Endothelial cell of umbilical vein (primary cell): Measurements from ENCODE around the gene SLC25A18. TPM values are rescaled to one million over a fixed set of nuclear protein-coding genes. Genes with fewer than 3 reads are reported as not detected.

Experiments
- BruUV-seq: library from RNA; stranded (reverse); fragments of 400-500 nt; replicated peaks from 2 replicates; lab custom pipeline; 2021; lab: Mats Ljungman, UMichigan
- CTCF ChIA-PET: fragments of 300-600, 350-600 bp; sonication (Branson Sonifier 250); formaldehyde crosslinking; loops from one replicate; lab custom pipeline; 2021; ENCODE audit warnings: antibody characterized with exemption, inconsistent platforms; lab: Charles Lee
- POLR2A ChIA-PET: fragments of 300-600, 350-600 bp; sonication (Branson Sonifier 250); formaldehyde crosslinking; loops from one replicate; lab custom pipeline; 2021; ENCODE audit warnings: antibody characterized with exemption, inconsistent platforms; lab: Charles Lee
- DNase-seq: peaks from one replicate; pipeline ENCODE4 v3.0.0-alpha.2; 2011; ENCODE audit warnings: low read depth, low spot score
- FAIRE-seq: peaks from 2 replicates; lab custom pipeline; 2011; peaks lifted over from hg19 to GRCh38; lab: Jason Lieb, UNC
- H2AFZ ChIP-seq: 2 replicates; pipeline ENCODE4 v1.6.0; 2012; ENCODE audit warnings: low read depth, low read length, control low read depth, inconsistent platforms
- H3K27ac ChIP-seq: 2 replicates; pipeline ENCODE4 v1.5.1; 2011; ENCODE audit warnings: low read depth, mild to moderate bottlenecking, control low read depth, low read length, moderate library complexity; ENCODE audit not compliant: insufficient read depth
- H3K27me3 ChIP-seq, 2 experiments: 2 replicates each; pipeline versions ENCODE4 v1.6.0 to v1.6.1; 2011; ENCODE audit warnings: low read length in 2 of 2, mixed read lengths in 1 of 2; ENCODE audit not compliant: control insufficient read depth in 2 of 2, insufficient read depth in 2 of 2
- H3K36me3 ChIP-seq, 2 experiments: 2 replicates in 1 of 2; 3 replicates in 1 of 2; pipeline ENCODE4 v1.5.1; 2011; ENCODE audit warnings: low read length in 2 of 2, mild to moderate bottlenecking in 1 of 2, moderate library complexity in 1 of 2; ENCODE audit not compliant: control insufficient read depth in 2 of 2, insufficient read depth in 2 of 2; ENCODE audit errors: extremely low read depth in 1 of 2
- H3K4me1 ChIP-seq: 3 replicates; pipeline ENCODE4 v1.5.1; 2011; ENCODE audit warnings: mild to moderate bottlenecking, low read length; ENCODE audit not compliant: control insufficient read depth, insufficient read depth; ENCODE audit errors: extremely low read depth
- H3K4me2 ChIP-seq: 2 replicates; pipeline ENCODE4 v1.6.1; 2011; ENCODE audit warnings: low read length, control low read depth, mixed read lengths; ENCODE audit not compliant: insufficient read depth
- H3K4me3 ChIP-seq, 3 experiments: fragments of 200-600 bp in 1 of 3; sonication (generic), shearing (Covaris generic) in 1 of 3; replicated peaks in 1 of 3; 2 replicates each; pipeline ENCODE4 v1.5.1; 2011 to 2016; ENCODE audit warnings: control low read depth in 3 of 3, low read length in 3 of 3, mild to moderate bottlenecking in 2 of 3, inconsistent platforms in 1 of 3, low read depth in 1 of 3, moderate library complexity in 1 of 3; ENCODE audit not compliant: insufficient read depth in 1 of 3
- H3K79me2 ChIP-seq: 2 replicates; pipeline ENCODE4 v1.6.0; 2012; ENCODE audit warnings: low read length, inconsistent platforms; ENCODE audit not compliant: control insufficient read depth, insufficient read depth
- H3K9ac ChIP-seq: replicated peaks from 2 replicates; pipeline ENCODE3; 2011; ENCODE audit warnings: low read length, control low read depth; ENCODE audit not compliant: insufficient read depth; ENCODE audit errors: extremely low read depth
- H3K9me1 ChIP-seq: replicated peaks from 3 replicates; pipeline ENCODE4 v1.6.0; 2011; ENCODE audit warnings: mild to moderate bottlenecking, low read length; ENCODE audit not compliant: control insufficient read depth, insufficient read depth; ENCODE audit errors: extremely low read depth
- H3K9me3 ChIP-seq: replicated peaks from 2 replicates; pipeline ENCODE4 v1.5.1; 2012; ENCODE audit warnings: low read length, inconsistent platforms; ENCODE audit not compliant: control insufficient read depth, insufficient read depth
- H4K20me1 ChIP-seq: replicated peaks from 2 replicates; pipeline ENCODE3; 2011; ENCODE audit warnings: mild to moderate bottlenecking, low read length; ENCODE audit not compliant: control insufficient read depth, insufficient read depth; ENCODE audit errors: extremely low read depth
- EZH2 ChIP-seq: IDR thresholded peaks from 2 replicates; pipeline ENCODE4 v1.6.1; 2012; ENCODE audit warnings: borderline replicate concordance, low read depth, mild to moderate bottlenecking, moderate library complexity, low read length, inconsistent platforms; ENCODE audit not compliant: severe bottlenecking
- FOS ChIP-seq: IDR thresholded peaks from 2 replicates; pipeline ENCODE4 v1.6.1; 2011; ENCODE audit warnings: mild to moderate bottlenecking, low read length, moderate library complexity, borderline replicate concordance; ENCODE audit not compliant: insufficient read depth
- GATA2 ChIP-seq: IDR thresholded peaks from 2 replicates; pipeline ENCODE4 v1.7.0; 2011; ENCODE audit warnings: low read depth, mild to moderate bottlenecking, moderate library complexity, mixed read lengths, low read length; ENCODE audit not compliant: insufficient read length, insufficient read depth
- JUN ChIP-seq: IDR thresholded peaks from 2 replicates; pipeline ENCODE4 v1.6.1; 2011; ENCODE audit warnings: borderline replicate concordance, low read depth; ENCODE audit not compliant: insufficient read length, insufficient read depth
- MYC ChIP-seq: IDR thresholded peaks from one replicate; pipeline ENCODE4 v1.6.1; 2011; ENCODE audit warnings: mild to moderate bottlenecking, low read depth, low read length
- POLR2A ChIP-seq: IDR thresholded peaks from 2 replicates; pipeline ENCODE4 v1.6.1; 2012; ENCODE audit warnings: low read depth, mild to moderate bottlenecking, control low read depth, low read length
- POLR2AphosphoS5 ChIP-seq: IDR thresholded peaks from 2 replicates; pipeline ENCODE4 v1.6.1; 2012; ENCODE audit warnings: low read depth, mild to moderate bottlenecking, control low read depth, low read length, moderate library complexity; ENCODE audit not compliant: insufficient read depth
- dilution Hi-C: fragments of 300-500 bp; cut with MboI; formaldehyde crosslinking; loops from one replicate; pipeline ENCODE4 v1.15.0; 2019; ENCODE audit warnings: low sequenced_read_pairs; ENCODE audit not compliant: extremely low pct_ligation_motif_present
- intact Hi-C: fragments of 100-400 bp; cut with micrococcal nuclease; formaldehyde crosslinking; loops from one replicate; pipeline ENCODE4 v1.10.0; 2022
- polyA plus RNA-seq, 4 experiments: library from polyadenylated mRNA; depleted of rRNA in 3 of 4; stranded (reverse) in 3 of 4; unstranded in 1 of 4; fragments of >200 nt; gene quantifications; 2 replicates each; pipeline versions ENCODE4 v1.2.1 to v1.2.3, GENCODE V29; 2011 to 2012; ENCODE audit warnings: missing spikeins in 1 of 4
- total RNA-seq: library from RNA; stranded (reverse); gene quantifications from 2 replicates; pipeline ENCODE4 v1.2.3, GENCODE V29; 2021
- TF ChIP-seq, protein P1 (sequence below): IDR thresholded peaks from 2 replicates; pipeline ENCODE4 v1.6.1; 2011; ENCODE audit not compliant: insufficient read depth, insufficient read length
- TF ChIP-seq, protein P2 (sequence below), 2 donors: IDR thresholded peaks; 1 replicate in 1 of 2; 2 replicates in 1 of 2; pipeline ENCODE4 v1.5.1; 2011; ENCODE audit warnings: low read length in 2 of 2, mild to moderate bottlenecking in 2 of 2, moderate library complexity in 2 of 2, control low read depth in 1 of 2, inconsistent platforms in 1 of 2, low read depth in 1 of 2; ENCODE audit not compliant: insufficient read depth in 1 of 2; ENCODE audit errors: extremely low read depth in 1 of 2

The SLC25A18 gene
- total and polyA plus RNA-seq, 2 donors (not counting 3 experiments of a cell fraction or from before 2014, with no cell fraction given) = not detected

DNA sequence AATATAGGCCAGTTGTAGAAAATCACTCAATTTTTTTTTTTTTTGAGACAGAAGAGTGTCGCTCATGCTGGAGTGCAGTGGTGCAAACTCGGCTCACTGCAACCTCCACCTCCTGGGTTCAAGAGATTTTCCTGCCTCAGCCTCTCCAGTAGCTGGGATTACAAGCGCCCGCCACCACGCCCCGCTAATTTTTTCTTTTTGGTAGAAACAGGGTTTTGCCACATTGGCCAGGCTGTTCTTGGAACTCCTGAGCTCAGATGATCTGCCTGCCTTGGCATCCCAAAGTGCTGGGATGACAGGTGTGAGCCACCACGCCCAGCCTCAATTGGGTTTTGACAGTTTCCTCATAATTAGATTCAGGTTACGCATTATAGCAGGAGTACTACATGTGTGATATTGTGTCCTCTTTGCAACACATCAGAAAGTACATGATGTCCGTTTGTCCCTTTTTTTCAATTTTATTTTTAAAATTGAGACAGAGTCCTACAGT is 67.8 kb downstream of the SLC25A18 start:
- Histone ChIP-seq H3K9ac (no peak overlapping the region), H3K4me1 (peaks cover 8% of the 10 kb centered on the region), H3K36me3 (no peaks in the 10 kb centered on the region), H3K4me2 (no peak overlapping the region), H3K4me3 (no peak overlapping the region), H4K20me1 (no peaks in the 10 kb centered on the region), H3K9me3 (no peaks in the 10 kb centered on the region), H3K9me1 (no peaks in the 10 kb centered on the region), H3K27ac (no peak overlapping the region), H3K79me2 (peaks cover 20% of the 10 kb centered on the region), H2AFZ (no peak overlapping the region), H3K27me3 (no peaks in the 10 kb centered on the region)
- TF ChIP-seq GATA2 = no peak
- TF ChIP-seq POLR2A = no peak
- TF ChIP-seq FOS = no peak
- TF ChIP-seq, protein P1, sequence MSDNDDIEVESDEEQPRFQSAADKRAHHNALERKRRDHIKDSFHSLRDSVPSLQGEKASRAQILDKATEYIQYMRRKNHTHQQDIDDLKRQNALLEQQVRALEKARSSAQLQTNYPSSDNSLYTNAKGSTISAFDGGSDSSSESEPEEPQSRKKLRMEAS = no peak
- no peak for TF ChIP-seq POLR2AphosphoS5
- TF ChIP-seq MYC = no peak
- TF ChIP-seq, protein P2, sequence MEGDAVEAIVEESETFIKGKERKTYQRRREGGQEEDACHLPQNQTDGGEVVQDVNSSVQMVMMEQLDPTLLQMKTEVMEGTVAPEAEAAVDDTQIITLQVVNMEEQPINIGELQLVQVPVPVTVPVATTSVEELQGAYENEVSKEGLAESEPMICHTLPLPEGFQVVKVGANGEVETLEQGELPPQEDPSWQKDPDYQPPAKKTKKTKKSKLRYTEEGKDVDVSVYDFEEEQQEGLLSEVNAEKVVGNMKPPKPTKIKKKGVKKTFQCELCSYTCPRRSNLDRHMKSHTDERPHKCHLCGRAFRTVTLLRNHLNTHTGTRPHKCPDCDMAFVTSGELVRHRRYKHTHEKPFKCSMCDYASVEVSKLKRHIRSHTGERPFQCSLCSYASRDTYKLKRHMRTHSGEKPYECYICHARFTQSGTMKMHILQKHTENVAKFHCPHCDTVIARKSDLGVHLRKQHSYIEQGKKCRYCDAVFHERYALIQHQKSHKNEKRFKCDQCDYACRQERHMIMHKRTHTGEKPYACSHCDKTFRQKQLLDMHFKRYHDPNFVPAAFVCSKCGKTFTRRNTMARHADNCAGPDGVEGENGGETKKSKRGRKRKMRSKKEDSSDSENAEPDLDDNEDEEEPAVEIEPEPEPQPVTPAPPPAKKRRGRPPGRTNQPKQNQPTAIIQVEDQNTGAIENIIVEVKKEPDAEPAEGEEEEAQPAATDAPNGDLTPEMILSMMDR (IDR thresholded peaks at IDR 0.05; ENCODE audit: extremely low read depth in 1 of 2, insufficient read depth in 1 of 2, low read depth in 1 of 2, low read length in 2 of 2) = no peak
- no peak for TF ChIP-seq EZH2
- TF ChIP-seq JUN = no peak
- dilution Hi-C loops (no loop called here), intact Hi-C loops (loop anchor here (10.0 kb wide), 2 partner anchors 144 to 444 kb away; partner anchors contain the start of genes BID and PEX26)
- peak; percentile 26 for FAIRE-seq
- POLR2A ChIA-PET = no interaction called here
- DNase-seq = no peak
- CTCF ChIA-PET = interaction anchor here (0.6 kb wide), 1 partner anchor 446 kb away, joined by 3 read pairs; no protein-coding TSS in a partner anchor
- BruUV-seq = no TSS peak
